ENCODE data around the gene TLE2. TPM values are rescaled to one million over a fixed set of nuclear protein-coding genes. Genes with fewer than 3 reads are reported as not detected.

Gene TLE2
- total RNA-seq, 6 experiments from 2014 or later = 0.15 to 0.67 (median 0.46) TPM; not detected in 2

DNA sequence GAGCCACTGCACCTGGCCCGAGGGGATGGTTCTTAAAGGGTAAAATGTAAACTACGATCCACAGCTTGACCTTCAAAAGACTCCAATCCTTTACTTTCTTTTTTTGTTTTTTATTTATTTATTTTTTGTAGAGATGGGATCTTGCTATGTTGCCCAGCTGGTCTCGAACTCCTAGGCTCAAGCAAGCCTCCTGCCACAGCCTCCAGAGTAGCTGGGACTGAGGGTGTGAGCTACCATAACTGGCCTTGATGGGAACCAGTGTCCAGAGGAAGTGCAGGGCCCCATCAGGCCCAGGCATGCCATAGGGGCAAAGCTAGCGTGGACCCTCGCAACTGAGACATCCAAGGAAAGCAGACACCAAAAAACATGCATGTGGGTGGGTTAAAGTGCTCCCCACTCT, 66.0 kb downstream of the TLE2 start:
- Mint-ChIP-seq H3K4me3 (no peak overlapping the region), H3K27ac (no peak overlapping the region), H3K36me3 (ENCODE audit: low read depth) (no peaks in the 10 kb centered on the region), H3K27me3 (ENCODE audit: insufficient read depth) (peaks cover 4% of the 10 kb centered on the region), H3K4me1 (ENCODE audit: low read depth) (peaks cover 6% of the 10 kb centered on the region; the same call in 1 of the 2 replicates), H3K9me3 (no peaks in the 10 kb centered on the region)
- DNase-seq = no peak
- TF ChIP-seq CTCF (IDR thresholded peaks at IDR 0.05) = no peak

GRCh38 chr19:2962018-2962670, 66.9 kb downstream of the TLE2 start:
- Mint-ChIP-seq H3K4me3 (peak overlapping the region; percentile 51; the same call in 1 of the 2 replicates), H3K9me3 (no peaks in the 10 kb centered on the region), H3K27ac (no peak overlapping the region), H3K4me1 (ENCODE audit: low read depth) (peaks cover 6% of the 10 kb centered on the region; the same call in 1 of the 2 replicates), H3K36me3 (ENCODE audit: low read depth) (no peaks in the 10 kb centered on the region), H3K27me3 (ENCODE audit: insufficient read depth) (peaks cover 4% of the 10 kb centered on the region)
- peak; percentile 70 for DNase-seq
- TF ChIP-seq CTCF (IDR thresholded peaks at IDR 0.05) = peak; percentile 90

DNA sequence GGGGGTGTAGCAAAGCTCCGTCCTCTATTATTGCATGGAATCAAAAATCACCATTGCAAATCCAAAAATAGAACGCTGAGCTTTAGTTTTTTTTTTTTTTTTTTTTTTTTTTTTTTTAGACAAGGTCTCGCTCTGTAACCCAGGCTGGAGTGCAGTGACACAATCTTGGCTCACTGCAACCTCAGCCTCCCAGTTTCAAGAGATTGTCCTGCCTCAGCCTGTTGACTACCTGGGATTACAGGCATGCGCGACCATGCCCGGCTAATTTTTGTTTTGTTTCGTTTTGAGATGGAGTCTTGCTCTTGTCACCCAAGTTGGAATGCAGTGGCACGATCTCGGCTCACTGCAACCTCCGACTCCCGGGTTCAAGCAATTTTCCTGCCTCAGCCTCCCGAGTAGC, 69.0 kb downstream of the TLE2 start:
- H3K4me3 Mint-ChIP-seq = no peak overlapping the region
- no peaks in the 10 kb centered on the region for H3K9me3 Mint-ChIP-seq
- no peaks in the 10 kb centered on the region for H3K36me3 Mint-ChIP-seq (ENCODE audit: low read depth)
- TF ChIP-seq CTCF (IDR thresholded peaks at IDR 0.05) = no peak
- H3K4me1 Mint-ChIP-seq (ENCODE audit: low read depth) = peaks cover 6% of the 10 kb centered on the region; the same call in 1 of the 2 replicates
- no peak for DNase-seq
- peaks cover 2% of the 10 kb centered on the region for H3K27me3 Mint-ChIP-seq (ENCODE audit: insufficient read depth)
- H3K27ac Mint-ChIP-seq = no peak overlapping the region

- H3K4me1 Mint-ChIP-seq (ENCODE audit: low read depth) = peaks cover 9% of the 10 kb centered on the region; the same call in 1 of the 2 replicates
- peaks cover 2% of the 10 kb centered on the region for H3K27me3 Mint-ChIP-seq (ENCODE audit: insufficient read depth)
- H3K4me3 Mint-ChIP-seq = no peak overlapping the region
- H3K27ac Mint-ChIP-seq = no peak overlapping the region
- no peak for DNase-seq
- no peaks in the 10 kb centered on the region for H3K36me3 Mint-ChIP-seq (ENCODE audit: low read depth)
- H3K9me3 Mint-ChIP-seq = no peaks in the 10 kb centered on the region
- TF ChIP-seq CTCF (IDR thresholded peaks at IDR 0.05) = no peak
Observed at GRCh38 chr19:2957160-2957559, 71.9 kb downstream of the TLE2 start.

DNA sequence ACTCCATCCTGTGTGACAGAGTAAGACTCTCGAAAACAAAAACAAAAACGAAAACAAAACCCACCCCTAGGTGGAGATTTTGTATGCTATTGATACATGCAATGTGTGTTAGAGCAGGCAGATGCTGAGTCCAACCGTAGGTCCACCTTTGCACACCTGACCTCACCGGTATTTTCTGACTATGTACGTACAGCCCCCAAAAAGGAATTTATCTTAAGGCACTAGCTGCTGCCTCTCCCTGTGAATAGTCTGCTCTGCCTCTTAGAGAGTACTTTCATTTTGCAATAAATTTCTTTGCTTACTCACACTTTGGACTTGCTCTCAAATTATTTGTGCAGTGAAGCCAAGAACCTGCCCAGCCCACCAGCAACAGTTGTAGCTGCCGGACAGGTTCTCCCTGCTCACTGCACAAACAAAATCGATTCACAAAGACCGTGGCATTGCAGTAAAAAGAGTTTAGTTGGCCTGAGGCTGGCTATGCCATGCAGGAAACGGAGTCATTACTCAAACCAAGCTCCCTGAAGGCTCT, 76.1 kb downstream of the TLE2 start:
- no peaks in the 10 kb centered on the region for H3K9me3 Mint-ChIP-seq
- peak overlapping the region; percentile 73 for H3K4me3 Mint-ChIP-seq
- DNase-seq = no peak

More for the DNA sequence above, 76.1 kb downstream of the TLE2 start:
- peaks cover 2% of the 10 kb centered on the region for H3K27me3 Mint-ChIP-seq (ENCODE audit: insufficient read depth)
- no peak overlapping the region for H3K27ac Mint-ChIP-seq
- peaks cover 11% of the 10 kb centered on the region for H3K36me3 Mint-ChIP-seq (ENCODE audit: low read depth)
- peaks cover 23% of the 10 kb centered on the region for H3K4me1 Mint-ChIP-seq (ENCODE audit: low read depth)
- peak; percentile 41 for TF ChIP-seq CTCF (IDR thresholded peaks at IDR 0.05)
